Endothelial cell (in vitro differentiated cells): ENCODE results near the gene SRGAP3. TPM values are rescaled to one million over a fixed set of nuclear protein-coding genes. Genes with fewer than 3 reads are reported as not detected.

Source experiments
- DNase-seq: peaks from one replicate; pipeline ENCODE4 v3.0.0; 2021; ENCODE audit warnings: low spot score
- H3K27ac Mint-ChIP-seq: one replicate; pipeline ENCODE4 v1.8.0; 2021; ENCODE audit warnings: mixed read lengths, inconsistent platforms; ENCODE audit not compliant: unreplicated experiment
- H3K27me3 Mint-ChIP-seq: one replicate; pipeline ENCODE4 v1.8.0; 2021; ENCODE audit warnings: mild to moderate bottlenecking, moderate library complexity, mixed read lengths, inconsistent platforms; ENCODE audit not compliant: unreplicated experiment
- H3K36me3 Mint-ChIP-seq: one replicate; pipeline ENCODE4 v1.8.0; 2021; ENCODE audit warnings: mild to moderate bottlenecking, low read depth, mixed read lengths, inconsistent platforms; ENCODE audit not compliant: unreplicated experiment
- H3K4me1 Mint-ChIP-seq: one replicate; pipeline ENCODE4 v1.8.0; 2021; ENCODE audit warnings: mild to moderate bottlenecking, mixed read lengths, inconsistent platforms; ENCODE audit not compliant: unreplicated experiment
- H3K4me3 Mint-ChIP-seq: one replicate; pipeline ENCODE4 v1.8.0; 2021; ENCODE audit warnings: mild to moderate bottlenecking, mixed read lengths, inconsistent platforms; ENCODE audit not compliant: unreplicated experiment
- H3K9me3 Mint-ChIP-seq: one replicate; pipeline ENCODE4 v1.8.0; 2021; ENCODE audit warnings: mixed read lengths, inconsistent platforms; ENCODE audit not compliant: unreplicated experiment
- CTCF ChIP-seq: fragments of 200-600 bp; sonication (generic); IDR thresholded peaks from one replicate; pipeline ENCODE4 v1.5.0; 2021; ENCODE audit warnings: antibody characterized with exemption; ENCODE audit not compliant: unreplicated experiment
- total RNA-seq: library from RNA; stranded (reverse); fragmentation: NEBNext Ultra II Directional; extraction: Animal tissue kit (Norgen Biotek cat#: 25700); gene quantifications from one replicate; pipeline ENCODE4 v1.2.1, GENCODE V29; 2021; ENCODE audit not compliant: unreplicated experiment

SRGAP3 gene
- total RNA-seq, 1 donor from 2014 or later = 12.0 TPM

DNA sequence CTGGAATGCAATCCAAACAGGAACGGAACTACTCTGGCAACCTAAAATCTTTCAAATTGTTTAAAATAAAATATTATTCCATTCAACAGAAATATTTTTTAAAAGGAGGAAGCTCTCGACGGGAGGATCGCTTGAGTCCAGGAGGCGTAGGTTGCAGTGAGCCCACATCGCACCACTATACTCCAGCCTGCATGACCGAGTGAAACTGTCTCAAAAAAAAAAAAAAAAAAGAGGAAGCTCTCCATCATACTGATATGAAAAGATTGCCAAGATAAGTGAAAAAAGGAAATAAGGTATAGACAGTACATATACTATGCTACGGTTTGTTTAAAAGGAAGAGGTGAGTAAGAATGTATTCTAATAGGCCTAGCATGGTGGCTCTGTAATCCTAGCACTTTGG, 289.8 kb downstream of the SRGAP3 start:
- peaks cover 5% of the 10 kb centered on the region for H3K27me3 Mint-ChIP-seq
- H3K27ac Mint-ChIP-seq = no peak overlapping the region
- H3K9me3 Mint-ChIP-seq = no peaks in the 10 kb centered on the region
- TF ChIP-seq CTCF = no peak
- no peak overlapping the region for H3K4me3 Mint-ChIP-seq
- DNase-seq = no peak
- peaks cover 23% of the 10 kb centered on the region for H3K4me1 Mint-ChIP-seq
- H3K36me3 Mint-ChIP-seq = no peaks in the 10 kb centered on the region

- peak; percentile 19 for TF ChIP-seq CTCF
- H3K27ac Mint-ChIP-seq = no peak overlapping the region
- peaks cover 3% of the 10 kb centered on the region for H3K4me1 Mint-ChIP-seq
- H3K9me3 Mint-ChIP-seq = no peaks in the 10 kb centered on the region
- no peaks in the 10 kb centered on the region for H3K36me3 Mint-ChIP-seq
- no peaks in the 10 kb centered on the region for H3K27me3 Mint-ChIP-seq
- H3K4me3 Mint-ChIP-seq = no peak overlapping the region
- DNase-seq = no peak
These were observed 294.3 kb downstream of the SRGAP3 start for GRCh38 chr3:8954938-8955763.

GRCh38 chr3:8953313-8953712, 296.1 kb downstream of the SRGAP3 start:
- Mint-ChIP-seq H3K36me3 (no peaks in the 10 kb centered on the region), H3K4me1 (peaks cover 3% of the 10 kb centered on the region), H3K4me3 (no peak overlapping the region), H3K27me3 (no peaks in the 10 kb centered on the region), H3K27ac (no peak overlapping the region), H3K9me3 (no peaks in the 10 kb centered on the region)
- DNase-seq = no peak
- TF ChIP-seq CTCF = no peak

DNA sequence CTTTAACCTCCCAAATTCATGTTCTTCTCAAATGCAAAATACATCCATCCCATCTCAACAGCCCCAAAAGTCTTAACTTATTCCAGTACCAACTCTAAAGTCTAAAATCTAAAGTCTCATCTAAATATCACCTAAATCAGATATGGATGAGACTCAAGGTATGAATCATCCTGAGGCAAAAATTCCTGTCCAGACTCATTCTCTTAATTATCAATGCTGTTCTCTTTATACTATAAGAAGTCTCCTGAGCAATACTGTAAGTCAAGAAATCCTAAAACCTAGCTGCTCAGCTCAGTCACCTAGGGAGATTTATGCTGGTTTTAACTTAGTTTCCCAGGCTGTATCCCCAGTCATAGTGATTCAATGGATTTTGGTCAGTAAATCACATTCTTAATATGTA, 297.3 kb downstream of the SRGAP3 start:
- H3K4me1 Mint-ChIP-seq = peaks cover 3% of the 10 kb centered on the region
- TF ChIP-seq CTCF = no peak
- H3K9me3 Mint-ChIP-seq = no peaks in the 10 kb centered on the region
- H3K36me3 Mint-ChIP-seq = no peaks in the 10 kb centered on the region
- no peak for DNase-seq
- no peak overlapping the region for H3K27ac Mint-ChIP-seq
- H3K4me3 Mint-ChIP-seq = no peak overlapping the region
- no peaks in the 10 kb centered on the region for H3K27me3 Mint-ChIP-seq

DNA sequence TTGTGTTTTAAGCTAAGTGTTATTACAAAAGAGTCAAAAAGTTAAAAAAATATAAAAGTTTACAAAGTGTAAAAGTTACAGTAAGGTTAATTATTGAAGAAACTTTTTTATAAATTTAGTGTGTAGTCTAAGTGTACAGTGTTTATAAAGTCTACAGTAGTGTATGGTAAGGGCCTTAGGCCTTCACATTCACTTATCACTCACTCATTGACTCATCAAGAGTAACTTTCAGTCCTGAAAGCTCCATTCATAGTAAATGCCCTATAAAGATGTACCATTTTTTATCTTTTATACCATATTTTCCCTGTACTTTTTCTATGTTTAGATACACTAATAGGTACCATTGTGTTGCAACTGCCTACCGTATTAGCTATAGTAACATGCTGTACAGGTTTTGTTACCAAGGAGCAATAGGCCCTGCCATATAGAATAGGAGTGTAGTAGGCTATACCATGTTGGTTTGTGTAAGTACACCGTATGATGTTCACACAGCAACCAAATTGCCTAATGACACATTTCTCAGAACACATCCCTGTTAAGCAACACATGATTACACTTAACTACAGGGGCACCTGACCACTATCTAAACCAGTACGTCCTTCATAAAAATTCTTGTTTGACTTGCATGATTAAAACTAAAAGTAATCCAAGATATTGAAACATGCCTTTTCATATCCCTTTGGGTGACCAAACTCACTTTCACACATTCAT, 303.4 kb downstream of the SRGAP3 start:
- no peak overlapping the region for H3K4me3 Mint-ChIP-seq
- H3K27me3 Mint-ChIP-seq = no peaks in the 10 kb centered on the region
- peaks cover 5% of the 10 kb centered on the region for H3K9me3 Mint-ChIP-seq
- H3K4me1 Mint-ChIP-seq = peaks cover 3% of the 10 kb centered on the region
- no peak overlapping the region for H3K27ac Mint-ChIP-seq
- H3K36me3 Mint-ChIP-seq = peaks cover 18% of the 10 kb centered on the region
- no peak for DNase-seq
- TF ChIP-seq CTCF = no peak
